ENCODE measurements around the gene USP19. TPM values are rescaled to one million over a fixed set of nuclear protein-coding genes. Genes with fewer than 3 reads are reported as not detected.

The USP19 gene
- total and polyA plus RNA-seq, 11 donors = 19.2 to 90.3 (median 55.6) TPM

DNA sequence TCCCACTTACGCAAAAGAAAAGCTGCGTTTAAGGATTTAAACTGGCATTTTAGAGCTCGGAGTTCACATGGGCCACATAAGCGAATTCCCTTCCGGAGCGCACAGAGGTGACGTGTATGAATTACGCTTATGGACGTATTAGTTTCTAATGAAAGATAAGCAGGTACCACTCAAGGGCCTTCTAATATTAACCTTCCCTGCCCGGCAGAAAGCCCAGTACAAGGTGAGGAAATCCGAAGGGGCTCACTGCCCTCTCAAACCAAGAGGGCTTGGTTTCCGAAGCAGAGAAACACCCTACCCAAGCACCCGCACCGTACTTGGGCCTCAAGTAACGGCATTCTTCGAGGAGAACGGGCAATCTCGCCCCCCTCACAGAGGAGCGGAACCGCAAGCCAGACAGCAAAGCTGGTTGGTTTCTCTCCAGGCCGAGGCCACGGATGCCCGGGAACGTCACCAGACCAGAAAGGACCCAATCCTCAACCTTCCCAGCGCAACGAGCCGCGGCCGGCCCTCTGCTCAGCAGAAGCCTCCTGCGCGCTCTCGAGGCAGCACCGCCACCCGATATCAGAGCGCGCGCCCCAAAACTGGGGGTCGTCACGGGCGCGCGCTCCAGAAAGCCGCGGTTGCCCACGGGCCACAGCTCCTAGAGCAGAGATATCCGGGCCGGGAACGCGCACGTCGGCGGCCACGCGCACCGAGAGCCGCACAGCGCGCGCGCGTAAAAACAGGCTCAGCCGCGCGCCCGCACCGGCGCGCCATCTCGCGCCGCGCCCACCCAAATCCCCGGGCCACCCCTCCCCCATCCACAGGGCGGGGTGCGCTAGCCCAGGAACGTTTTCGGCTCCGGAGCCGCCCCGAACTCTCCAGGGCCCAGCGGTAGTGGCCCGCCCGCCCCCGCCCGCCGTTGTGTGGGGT is 27.4 kb downstream of the USP19 start:
- ATAC-seq = peak in 3 of 4 donors; percentile 17 to 64 (median 61)
- TF ChIP-seq POLR2A (IDR thresholded peaks at IDR 0.05) = no peak
- no peak for TF ChIP-seq CTCF (IDR thresholded peaks at IDR 0.05)
- Histone ChIP-seq H3K27ac (peak overlapping the region; percentile 86 to 99 (median 94)), H3K27me3 (no peaks in the 10 kb centered on the region), H3K9me3 (no peaks in the 10 kb centered on the region), H3K4me1 (peaks cover 0 to 59% (median 42%) of the 10 kb centered on the region in 12 donors), H3K36me3 (peaks cover 0 to 44% (median 35%) of the 10 kb centered on the region in 9 donors), H3K4me3 (peak overlapping the region; percentile 63 to 100 (median 94))
- intact Hi-C loops (cut with DNase I) = loop anchor here in 3 of 10 donors (5.0 to 10.0 kb wide), 3 partner anchors 66 to 108 kb away; partner anchors contain the start of genes IMPDH2 (in 2 of the 3) and NDUFAF3 (in 1 of the 3)
- WGBS, 4 donors = 0% methylated on average over 43 to 86 of the region's 86 CpGs
- DNase-seq = peak; percentile 78 to 89 (median 84)

- DNase-seq = no peak
- ATAC-seq = no peak
- TF ChIP-seq POLR2A (IDR thresholded peaks at IDR 0.05) (no peak), CTCF (IDR thresholded peaks at IDR 0.05) (no peak)
- Histone ChIP-seq H3K9me3 (no peaks in the 10 kb centered on the region), H3K27me3 (no peaks in the 10 kb centered on the region), H3K27ac (no peak overlapping the region), H3K4me3 (no peak overlapping the region), H3K4me1 (peaks cover 0 to 9% (median 0%) of the 10 kb centered on the region in 12 donors), H3K36me3 (peaks cover 0 to 54% (median 35%) of the 10 kb centered on the region in 9 donors)
- intact Hi-C loops (cut with DNase I) = no loop called here
- WGBS, 4 donors = 96% methylated on average over 8 of the region's 8 CpGs
These were observed 39.2 kb downstream of the USP19 start for GRCh38 chr3:49081429-49081828.

GRCh38 chr3:49079270-49079669 is 41.4 kb downstream of the USP19 start:
- 96 to 97% (median 96%) methylated on average over 2 of the region's 2 CpGs for WGBS, 4 donors
- Histone ChIP-seq H3K36me3 (peaks cover 0 to 62% (median 50%) of the 10 kb centered on the region in 9 donors), H3K9me3 (no peaks in the 10 kb centered on the region), H3K27me3 (no peaks in the 10 kb centered on the region), H3K27ac (no peak overlapping the region), H3K4me3 (no peak overlapping the region), H3K4me1 (peaks cover 0 to 9% (median 0%) of the 10 kb centered on the region in 12 donors)
- TF ChIP-seq POLR2A (IDR thresholded peaks at IDR 0.05) = no peak
- TF ChIP-seq CTCF (IDR thresholded peaks at IDR 0.05) = no peak
- no peak for DNase-seq
- intact Hi-C loops (cut with DNase I) = no loop called here
- no peak for ATAC-seq

DNA sequence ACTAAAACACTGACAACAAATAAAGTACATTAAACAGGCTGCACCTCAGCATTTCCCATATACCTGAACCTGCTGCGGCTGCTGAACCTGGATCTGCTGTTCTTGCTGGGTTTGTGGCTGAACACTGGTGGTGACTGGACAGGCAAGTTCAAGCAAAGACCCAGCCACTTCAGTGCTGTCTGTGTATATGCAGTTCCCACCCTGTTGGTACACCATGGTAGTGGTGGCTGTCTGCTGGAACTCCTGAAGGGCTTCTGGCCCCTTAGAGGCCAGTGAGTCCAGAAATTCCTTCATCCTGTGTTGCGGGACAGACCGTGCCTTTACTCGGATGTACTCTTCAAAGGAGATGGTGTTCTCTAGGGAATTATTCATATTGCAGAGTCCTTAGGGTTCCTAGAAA is 44.0 kb downstream of the USP19 start:
- Histone ChIP-seq H3K36me3 (peaks cover 0 to 84% (median 73%) of the 10 kb centered on the region in 9 donors), H3K27me3 (no peaks in the 10 kb centered on the region), H3K4me3 (no peak overlapping the region), H3K4me1 (peaks cover 0 to 9% (median 0%) of the 10 kb centered on the region in 12 donors), H3K27ac (no peak overlapping the region), H3K9me3 (no peaks in the 10 kb centered on the region)
- intact Hi-C loops (cut with DNase I) = no loop called here
- ATAC-seq = no peak
- DNase-seq = no peak
- TF ChIP-seq POLR2A (IDR thresholded peaks at IDR 0.05) = no peak
- TF ChIP-seq CTCF (IDR thresholded peaks at IDR 0.05) = no peak
- 76 to 81% (median 79%) methylated on average over 4 of the region's 4 CpGs for WGBS, 4 donors
